Lower lobe of right lung (tissue), 2 donors: ENCODE results near the gene KRT9. TPM values are rescaled to one million over a fixed set of nuclear protein-coding genes. Genes with fewer than 3 reads are reported as not detected.

ENCODE experiments used
- ATAC-seq, 2 donors: fragments of 200-7000 bp; cut with Tn5 transposase; one replicate each; pipeline ENCODE4 v1.9.1; 2020 to 2022; ENCODE audit warnings: mild to moderate bottlenecking in 2 of 2, moderate library complexity in 2 of 2
- DNase-seq: peaks from one replicate; pipeline ENCODE4 v3.0.0-alpha.2; 2020
- H3K27ac ChIP-seq: fragments of 200-600 bp; one replicate; pipeline ENCODE4 v1.8.0; 2022
- H3K27me3 ChIP-seq: fragments of 200-600 bp; one replicate; pipeline ENCODE4 v1.8.0; 2022; ENCODE audit warnings: low read depth
- H3K36me3 ChIP-seq: fragments of 200-600 bp; one replicate; pipeline ENCODE4 v1.8.0; 2022; ENCODE audit warnings: mild to moderate bottlenecking
- H3K4me1 ChIP-seq: fragments of 200-600 bp; one replicate; pipeline ENCODE4 v1.8.0; 2022
- H3K4me3 ChIP-seq: fragments of 200-600 bp; one replicate; pipeline ENCODE4 v1.8.0; 2022; ENCODE audit warnings: mild to moderate bottlenecking
- H3K9me3 ChIP-seq: fragments of 200-600 bp; one replicate; pipeline ENCODE4 v1.8.0; 2022
- intact Hi-C: fragments of 100-400 bp; cut with DNase I; formaldehyde crosslinking; loops from one replicate; pipeline ENCODE4 v1.11.0; 2022
- total RNA-seq: library from RNA; stranded (reverse); fragmentation: NEBNext Ultra II Directional; extraction: Animal tissue kit (Norgen Biotek cat#: 25700); gene quantifications from one replicate; pipeline ENCODE4 v1.2.1, GENCODE V29; 2021
- TF ChIP-seq, protein P1 (sequence below): fragments of 200-600 bp; IDR thresholded peaks from one replicate; pipeline ENCODE4 v1.8.0; 2022; ENCODE audit warnings: antibody characterized with exemption, mild to moderate bottlenecking
- donor health status: DM: no; HTN: yes; CAD: no; lungs with severe emphysema.

KRT9 gene
- total RNA-seq, 1 donor from 2014 or later: not detected

GRCh38 chr17:41552455-41552854, 19.4 kb downstream of the KRT9 start:
- Histone ChIP-seq H3K36me3 (no peaks in the 10 kb centered on the region), H3K27ac (no peak overlapping the region), H3K27me3 (no peaks in the 10 kb centered on the region), H3K4me1 (peaks cover 21% of the 10 kb centered on the region), H3K9me3 (no peaks in the 10 kb centered on the region), H3K4me3 (no peak overlapping the region)
- DNase-seq (no peak), ATAC-seq (no peak)
- intact Hi-C loops: no loop called here
- TF ChIP-seq, protein P1, sequence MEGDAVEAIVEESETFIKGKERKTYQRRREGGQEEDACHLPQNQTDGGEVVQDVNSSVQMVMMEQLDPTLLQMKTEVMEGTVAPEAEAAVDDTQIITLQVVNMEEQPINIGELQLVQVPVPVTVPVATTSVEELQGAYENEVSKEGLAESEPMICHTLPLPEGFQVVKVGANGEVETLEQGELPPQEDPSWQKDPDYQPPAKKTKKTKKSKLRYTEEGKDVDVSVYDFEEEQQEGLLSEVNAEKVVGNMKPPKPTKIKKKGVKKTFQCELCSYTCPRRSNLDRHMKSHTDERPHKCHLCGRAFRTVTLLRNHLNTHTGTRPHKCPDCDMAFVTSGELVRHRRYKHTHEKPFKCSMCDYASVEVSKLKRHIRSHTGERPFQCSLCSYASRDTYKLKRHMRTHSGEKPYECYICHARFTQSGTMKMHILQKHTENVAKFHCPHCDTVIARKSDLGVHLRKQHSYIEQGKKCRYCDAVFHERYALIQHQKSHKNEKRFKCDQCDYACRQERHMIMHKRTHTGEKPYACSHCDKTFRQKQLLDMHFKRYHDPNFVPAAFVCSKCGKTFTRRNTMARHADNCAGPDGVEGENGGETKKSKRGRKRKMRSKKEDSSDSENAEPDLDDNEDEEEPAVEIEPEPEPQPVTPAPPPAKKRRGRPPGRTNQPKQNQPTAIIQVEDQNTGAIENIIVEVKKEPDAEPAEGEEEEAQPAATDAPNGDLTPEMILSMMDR: no peak

GRCh38 chr17:41551365-41551764, 20.5 kb downstream of the KRT9 start:
- intact Hi-C loops: no loop called here
- DNase-seq (no peak), ATAC-seq (no peak)
- Histone ChIP-seq H3K27me3 (no peaks in the 10 kb centered on the region), H3K4me3 (no peak overlapping the region), H3K36me3 (no peaks in the 10 kb centered on the region), H3K9me3 (no peaks in the 10 kb centered on the region), H3K27ac (no peak overlapping the region), H3K4me1 (peaks cover 21% of the 10 kb centered on the region)
- TF ChIP-seq, protein P1: no peak

- Histone ChIP-seq H3K36me3 (no peaks in the 10 kb centered on the region), H3K27ac (no peak overlapping the region), H3K4me1 (peaks cover 21% of the 10 kb centered on the region), H3K4me3 (no peak overlapping the region), H3K27me3 (no peaks in the 10 kb centered on the region), H3K9me3 (no peaks in the 10 kb centered on the region)
- no peak for DNase-seq
- TF ChIP-seq, protein P1: no peak
- intact Hi-C loops: no loop called here
- no peak for ATAC-seq
These were observed 22.2 kb downstream of the KRT9 start for GRCh38 chr17:41549596-41550039.

DNA sequence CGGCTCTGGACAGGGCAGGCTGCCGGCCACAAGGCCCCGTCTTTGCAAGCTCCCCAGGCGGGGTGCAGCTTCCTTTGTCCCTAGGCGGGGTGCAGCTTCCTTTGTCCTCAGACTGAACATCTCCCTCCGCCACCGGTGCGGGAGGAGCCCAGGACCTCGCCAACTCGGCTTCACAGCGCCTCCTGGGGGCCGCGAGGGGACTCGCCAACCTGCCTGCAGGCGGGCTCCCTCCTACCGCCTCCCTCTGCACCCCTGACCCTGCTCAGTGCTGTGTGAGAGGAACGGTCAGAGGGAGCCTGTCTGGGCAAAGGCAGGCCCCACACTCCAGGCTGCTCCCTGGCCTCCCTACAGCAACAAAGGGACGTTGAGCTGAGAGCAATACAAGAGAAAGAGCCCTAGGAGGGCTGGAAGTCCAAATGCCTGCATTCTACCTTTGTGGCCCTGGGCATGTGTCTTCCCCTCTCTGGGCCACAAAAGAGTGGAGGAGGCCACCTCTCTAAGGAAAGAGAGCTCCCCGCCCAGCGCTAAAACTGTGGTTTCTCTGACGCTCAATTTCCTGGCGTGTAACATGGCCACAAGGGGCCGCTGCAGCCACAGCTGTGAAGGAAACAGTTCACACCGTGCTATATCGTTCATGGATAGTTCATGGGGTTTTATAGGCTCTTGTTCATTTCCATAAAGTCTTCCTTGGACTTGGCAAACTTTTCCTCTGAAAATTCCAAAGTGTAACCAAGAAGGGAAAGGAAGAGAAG, 22.8 kb downstream of the KRT9 start:
- intact Hi-C loops: no loop called here
- Histone ChIP-seq H3K9me3 (no peaks in the 10 kb centered on the region), H3K27me3 (no peaks in the 10 kb centered on the region), H3K4me3 (peak overlapping the region; percentile 32), H3K27ac (peak overlapping the region; percentile 74), H3K4me1 (peaks cover 21% of the 10 kb centered on the region), H3K36me3 (no peaks in the 10 kb centered on the region)
- DNase-seq: peak; percentile 90
- TF ChIP-seq, protein P1: peak; percentile 88
- ATAC-seq: peak; percentile 96

DNA sequence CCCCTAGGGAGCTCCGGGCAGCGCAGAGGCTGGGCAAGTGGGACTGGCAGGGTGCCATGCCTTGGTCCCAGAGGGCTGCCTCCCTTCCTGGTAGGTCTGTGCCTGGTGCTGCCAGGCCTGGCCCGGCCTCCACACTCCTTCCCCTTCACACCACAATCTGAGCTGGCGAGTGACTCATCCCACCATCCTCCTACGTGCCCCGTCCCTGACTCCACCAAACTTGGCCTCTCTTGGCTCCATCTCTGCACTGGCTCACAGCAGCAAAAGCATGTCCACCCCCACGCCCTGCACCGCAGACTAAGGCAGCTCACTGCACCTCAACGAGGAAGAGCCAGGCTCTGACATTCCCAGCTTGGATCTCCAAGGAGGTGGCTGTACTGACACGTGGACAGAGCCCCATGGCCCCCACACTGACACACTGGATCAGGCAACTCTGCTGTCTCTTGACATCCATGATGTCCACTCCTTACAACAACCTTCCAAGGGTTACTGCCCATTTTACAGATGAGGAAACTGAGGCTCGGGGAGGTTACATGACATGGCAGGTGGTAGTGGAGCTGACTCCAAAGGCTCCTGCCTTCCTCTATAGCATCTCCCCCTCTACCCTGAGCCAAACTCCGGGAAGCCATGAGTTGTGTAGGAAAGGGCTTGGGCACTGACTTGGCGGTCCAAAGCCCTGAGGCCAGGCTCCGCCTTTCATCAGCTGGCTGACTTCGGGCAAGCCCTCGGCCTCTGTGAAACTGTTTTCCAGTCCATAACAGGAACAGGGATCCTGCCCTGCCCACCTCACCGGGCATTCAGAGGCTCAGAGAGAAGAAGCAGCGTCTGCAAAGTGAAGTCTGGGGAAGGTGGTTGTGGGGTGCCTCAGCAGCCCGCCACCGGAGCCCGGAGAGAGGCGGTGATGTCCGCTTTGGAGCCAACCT, 23.7 kb downstream of the KRT9 start:
- Histone ChIP-seq H3K9me3 (no peaks in the 10 kb centered on the region), H3K4me1 (peaks cover 21% of the 10 kb centered on the region), H3K4me3 (peak overlapping the region; percentile 32), H3K36me3 (no peaks in the 10 kb centered on the region), H3K27me3 (no peaks in the 10 kb centered on the region), H3K27ac (peak overlapping the region; percentile 74)
- DNase-seq (peak; percentile 67), ATAC-seq (peak; percentile 70 to 75)
- TF ChIP-seq, protein P1: no peak
- intact Hi-C loops: no loop called here
